ENCODE measurements around the gene LTO1. TPM values are rescaled to one million over a fixed set of nuclear protein-coding genes. Genes with fewer than 3 reads are reported as not detected.

Gene LTO1
- total and polyA plus RNA-seq, 2 experiments from 2014 or later, result 20.1 to 23.3 TPM

DNA sequence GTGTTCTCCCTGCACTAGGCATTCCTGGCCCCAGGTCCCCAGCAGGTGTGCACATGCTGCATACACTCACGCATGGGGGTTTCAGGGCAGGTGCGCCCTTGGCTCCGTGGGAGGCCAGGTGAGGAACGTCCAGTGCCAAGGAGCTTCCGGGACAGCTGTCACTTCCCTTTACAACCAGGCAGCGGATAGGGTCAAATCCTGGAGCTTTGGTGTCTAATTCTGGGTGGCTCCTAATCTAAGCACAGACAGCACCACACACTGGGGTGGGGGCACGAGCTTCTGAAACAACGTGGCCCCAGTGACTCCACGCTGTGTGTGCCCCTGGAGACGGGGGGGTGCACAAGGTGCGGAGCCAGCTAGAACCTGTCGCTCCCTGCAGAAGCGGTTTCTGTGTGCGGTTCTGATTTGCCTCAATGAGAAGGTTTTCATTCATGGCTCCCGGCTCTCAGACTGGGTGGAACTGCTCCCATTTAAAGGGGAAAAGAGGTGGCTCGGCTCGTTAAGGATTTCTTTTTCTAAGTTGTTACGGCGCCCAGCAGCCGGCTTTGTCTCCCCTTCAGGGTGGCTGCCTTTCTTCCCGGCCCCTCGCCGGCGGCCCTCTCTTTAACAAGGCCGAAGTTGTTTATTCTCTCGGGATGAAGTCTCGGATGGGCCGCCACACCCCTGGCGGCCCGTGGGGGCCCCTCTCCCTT is 29.2 kb downstream of the LTO1 start:
- H3K27ac Mint-ChIP-seq, result no peak overlapping the region
- H3K4me3 ChIP-seq, result no peak overlapping the region
- H3K9me3 Mint-ChIP-seq, result peaks cover 1% of the 10 kb centered on the region; the same call in 2 of the 3 replicates
- peaks cover 63% of the 10 kb centered on the region for H3K36me3 Mint-ChIP-seq (ENCODE audit: low read depth)
- H3K27me3 ChIP-seq (ENCODE audit: insufficient read depth), result peaks cover 10% of the 10 kb centered on the region; the same call in 1 of the 2 replicates
- DNase-seq (ENCODE audit: low spot score), result no peak
- H2AFZ ChIP-seq, result no peak overlapping the region
- H3K4me1 ChIP-seq (ENCODE audit: insufficient read depth), result peaks cover 5% of the 10 kb centered on the region; the same call in 1 of the 2 replicates
- peaks cover 18% of the 10 kb centered on the region for H3K27me3 Mint-ChIP-seq (ENCODE audit: insufficient read depth, low read depth, poor library complexity)
- ATAC-seq, result no peak
- peaks cover 3% of the 10 kb centered on the region; the same call in 1 of the 3 replicates for H3K4me1 Mint-ChIP-seq
- no peak for TF ChIP-seq ZNF331 (CRISPR knock-in tag; IDR thresholded peaks at IDR 0.05; ENCODE audit: low read depth)
- TF ChIP-seq NANOG (IDR thresholded peaks at IDR 0.05; ENCODE audit: borderline replicate concordance), result no peak
- no peak for TF ChIP-seq ZNF114 (CRISPR knock-in tag; IDR thresholded peaks at IDR 0.05)
- no peak for TF ChIP-seq POLR2AphosphoS5 (IDR thresholded peaks at IDR 0.05; ENCODE audit: low read depth)
- TF ChIP-seq, protein P1, sequence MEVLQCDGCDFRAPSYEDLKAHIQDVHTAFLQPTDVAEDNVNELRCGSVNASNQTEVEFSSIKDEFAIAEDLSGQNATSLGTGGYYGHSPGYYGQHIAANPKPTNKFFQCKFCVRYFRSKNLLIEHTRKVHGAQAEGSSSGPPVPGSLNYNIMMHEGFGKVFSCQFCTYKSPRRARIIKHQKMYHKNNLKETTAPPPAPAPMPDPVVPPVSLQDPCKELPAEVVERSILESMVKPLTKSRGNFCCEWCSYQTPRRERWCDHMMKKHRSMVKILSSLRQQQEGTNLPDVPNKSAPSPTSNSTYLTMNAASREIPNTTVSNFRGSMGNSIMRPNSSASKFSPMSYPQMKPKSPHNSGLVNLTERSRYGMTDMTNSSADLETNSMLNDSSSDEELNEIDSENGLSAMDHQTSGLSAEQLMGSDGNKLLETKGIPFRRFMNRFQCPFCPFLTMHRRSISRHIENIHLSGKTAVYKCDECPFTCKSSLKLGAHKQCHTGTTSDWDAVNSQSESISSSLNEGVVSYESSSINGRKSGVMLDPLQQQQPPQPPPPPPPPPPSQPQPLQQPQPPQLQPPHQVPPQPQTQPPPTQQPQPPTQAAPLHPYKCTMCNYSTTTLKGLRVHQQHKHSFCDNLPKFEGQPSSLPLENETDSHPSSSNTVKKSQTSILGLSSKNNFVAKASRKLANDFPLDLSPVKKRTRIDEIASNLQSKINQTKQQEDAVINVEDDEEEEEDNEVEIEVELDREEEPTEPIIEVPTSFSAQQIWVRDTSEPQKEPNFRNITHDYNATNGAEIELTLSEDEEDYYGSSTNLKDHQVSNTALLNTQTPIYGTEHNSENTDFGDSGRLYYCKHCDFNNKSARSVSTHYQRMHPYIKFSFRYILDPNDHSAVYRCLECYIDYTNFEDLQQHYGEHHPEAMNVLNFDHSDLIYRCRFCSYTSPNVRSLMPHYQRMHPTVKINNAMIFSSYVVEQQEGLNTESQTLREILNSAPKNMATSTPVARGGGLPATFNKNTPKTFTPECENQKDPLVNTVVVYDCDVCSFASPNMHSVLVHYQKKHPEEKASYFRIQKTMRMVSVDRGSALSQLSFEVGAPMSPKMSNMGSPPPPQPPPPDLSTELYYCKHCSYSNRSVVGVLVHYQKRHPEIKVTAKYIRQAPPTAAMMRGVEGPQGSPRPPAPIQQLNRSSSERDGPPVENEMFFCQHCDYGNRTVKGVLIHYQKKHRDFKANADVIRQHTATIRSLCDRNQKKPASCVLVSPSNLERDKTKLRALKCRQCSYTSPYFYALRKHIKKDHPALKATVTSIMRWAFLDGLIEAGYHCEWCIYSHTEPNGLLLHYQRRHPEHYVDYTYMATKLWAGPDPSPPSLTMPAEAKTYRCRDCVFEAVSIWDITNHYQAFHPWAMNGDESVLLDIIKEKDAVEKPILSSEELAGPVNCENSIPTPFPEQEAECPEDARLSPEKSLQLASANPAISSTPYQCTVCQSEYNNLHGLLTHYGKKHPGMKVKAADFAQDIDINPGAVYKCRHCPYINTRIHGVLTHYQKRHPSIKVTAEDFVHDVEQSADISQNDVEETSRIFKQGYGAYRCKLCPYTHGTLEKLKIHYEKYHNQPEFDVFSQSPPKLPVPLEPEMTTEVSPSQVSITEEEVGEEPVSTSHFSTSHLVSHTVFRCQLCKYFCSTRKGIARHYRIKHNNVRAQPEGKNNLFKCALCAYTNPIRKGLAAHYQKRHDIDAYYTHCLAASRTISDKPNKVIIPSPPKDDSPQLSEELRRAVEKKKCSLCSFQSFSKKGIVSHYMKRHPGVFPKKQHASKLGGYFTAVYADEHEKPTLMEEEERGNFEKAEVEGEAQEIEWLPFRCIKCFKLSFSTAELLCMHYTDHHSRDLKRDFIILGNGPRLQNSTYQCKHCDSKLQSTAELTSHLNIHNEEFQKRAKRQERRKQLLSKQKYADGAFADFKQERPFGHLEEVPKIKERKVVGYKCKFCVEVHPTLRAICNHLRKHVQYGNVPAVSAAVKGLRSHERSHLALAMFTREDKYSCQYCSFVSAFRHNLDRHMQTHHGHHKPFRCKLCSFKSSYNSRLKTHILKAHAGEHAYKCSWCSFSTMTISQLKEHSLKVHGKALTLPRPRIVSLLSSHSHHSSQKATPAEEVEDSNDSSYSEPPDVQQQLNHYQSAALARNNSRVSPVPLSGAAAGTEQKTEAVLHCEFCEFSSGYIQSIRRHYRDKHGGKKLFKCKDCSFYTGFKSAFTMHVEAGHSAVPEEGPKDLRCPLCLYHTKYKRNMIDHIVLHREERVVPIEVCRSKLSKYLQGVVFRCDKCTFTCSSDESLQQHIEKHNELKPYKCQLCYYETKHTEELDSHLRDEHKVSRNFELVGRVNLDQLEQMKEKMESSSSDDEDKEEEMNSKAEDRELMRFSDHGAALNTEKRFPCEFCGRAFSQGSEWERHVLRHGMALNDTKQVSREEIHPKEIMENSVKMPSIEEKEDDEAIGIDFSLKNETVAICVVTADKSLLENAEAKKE (CRISPR knock-in tag; IDR thresholded peaks at IDR 0.05), result no peak
- TF ChIP-seq CREB1 (CRISPR knock-in tag; IDR thresholded peaks at IDR 0.05; ENCODE audit: low read depth), result no peak
- TF ChIP-seq, protein P2, sequence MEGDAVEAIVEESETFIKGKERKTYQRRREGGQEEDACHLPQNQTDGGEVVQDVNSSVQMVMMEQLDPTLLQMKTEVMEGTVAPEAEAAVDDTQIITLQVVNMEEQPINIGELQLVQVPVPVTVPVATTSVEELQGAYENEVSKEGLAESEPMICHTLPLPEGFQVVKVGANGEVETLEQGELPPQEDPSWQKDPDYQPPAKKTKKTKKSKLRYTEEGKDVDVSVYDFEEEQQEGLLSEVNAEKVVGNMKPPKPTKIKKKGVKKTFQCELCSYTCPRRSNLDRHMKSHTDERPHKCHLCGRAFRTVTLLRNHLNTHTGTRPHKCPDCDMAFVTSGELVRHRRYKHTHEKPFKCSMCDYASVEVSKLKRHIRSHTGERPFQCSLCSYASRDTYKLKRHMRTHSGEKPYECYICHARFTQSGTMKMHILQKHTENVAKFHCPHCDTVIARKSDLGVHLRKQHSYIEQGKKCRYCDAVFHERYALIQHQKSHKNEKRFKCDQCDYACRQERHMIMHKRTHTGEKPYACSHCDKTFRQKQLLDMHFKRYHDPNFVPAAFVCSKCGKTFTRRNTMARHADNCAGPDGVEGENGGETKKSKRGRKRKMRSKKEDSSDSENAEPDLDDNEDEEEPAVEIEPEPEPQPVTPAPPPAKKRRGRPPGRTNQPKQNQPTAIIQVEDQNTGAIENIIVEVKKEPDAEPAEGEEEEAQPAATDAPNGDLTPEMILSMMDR (conservative IDR thresholded peaks at IDR 0.05; ENCODE audit: low read depth in 2 of 2), result no peak
- TF ChIP-seq EZH2phosphoT487 (IDR thresholded peaks at IDR 0.05; ENCODE audit: unreplicated experiment), result no peak
- TF ChIP-seq, protein P3, sequence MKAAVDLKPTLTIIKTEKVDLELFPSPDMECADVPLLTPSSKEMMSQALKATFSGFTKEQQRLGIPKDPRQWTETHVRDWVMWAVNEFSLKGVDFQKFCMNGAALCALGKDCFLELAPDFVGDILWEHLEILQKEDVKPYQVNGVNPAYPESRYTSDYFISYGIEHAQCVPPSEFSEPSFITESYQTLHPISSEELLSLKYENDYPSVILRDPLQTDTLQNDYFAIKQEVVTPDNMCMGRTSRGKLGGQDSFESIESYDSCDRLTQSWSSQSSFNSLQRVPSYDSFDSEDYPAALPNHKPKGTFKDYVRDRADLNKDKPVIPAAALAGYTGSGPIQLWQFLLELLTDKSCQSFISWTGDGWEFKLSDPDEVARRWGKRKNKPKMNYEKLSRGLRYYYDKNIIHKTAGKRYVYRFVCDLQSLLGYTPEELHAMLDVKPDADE (IDR thresholded peaks at IDR 0.05), result no peak
- TF ChIP-seq, protein P4, sequence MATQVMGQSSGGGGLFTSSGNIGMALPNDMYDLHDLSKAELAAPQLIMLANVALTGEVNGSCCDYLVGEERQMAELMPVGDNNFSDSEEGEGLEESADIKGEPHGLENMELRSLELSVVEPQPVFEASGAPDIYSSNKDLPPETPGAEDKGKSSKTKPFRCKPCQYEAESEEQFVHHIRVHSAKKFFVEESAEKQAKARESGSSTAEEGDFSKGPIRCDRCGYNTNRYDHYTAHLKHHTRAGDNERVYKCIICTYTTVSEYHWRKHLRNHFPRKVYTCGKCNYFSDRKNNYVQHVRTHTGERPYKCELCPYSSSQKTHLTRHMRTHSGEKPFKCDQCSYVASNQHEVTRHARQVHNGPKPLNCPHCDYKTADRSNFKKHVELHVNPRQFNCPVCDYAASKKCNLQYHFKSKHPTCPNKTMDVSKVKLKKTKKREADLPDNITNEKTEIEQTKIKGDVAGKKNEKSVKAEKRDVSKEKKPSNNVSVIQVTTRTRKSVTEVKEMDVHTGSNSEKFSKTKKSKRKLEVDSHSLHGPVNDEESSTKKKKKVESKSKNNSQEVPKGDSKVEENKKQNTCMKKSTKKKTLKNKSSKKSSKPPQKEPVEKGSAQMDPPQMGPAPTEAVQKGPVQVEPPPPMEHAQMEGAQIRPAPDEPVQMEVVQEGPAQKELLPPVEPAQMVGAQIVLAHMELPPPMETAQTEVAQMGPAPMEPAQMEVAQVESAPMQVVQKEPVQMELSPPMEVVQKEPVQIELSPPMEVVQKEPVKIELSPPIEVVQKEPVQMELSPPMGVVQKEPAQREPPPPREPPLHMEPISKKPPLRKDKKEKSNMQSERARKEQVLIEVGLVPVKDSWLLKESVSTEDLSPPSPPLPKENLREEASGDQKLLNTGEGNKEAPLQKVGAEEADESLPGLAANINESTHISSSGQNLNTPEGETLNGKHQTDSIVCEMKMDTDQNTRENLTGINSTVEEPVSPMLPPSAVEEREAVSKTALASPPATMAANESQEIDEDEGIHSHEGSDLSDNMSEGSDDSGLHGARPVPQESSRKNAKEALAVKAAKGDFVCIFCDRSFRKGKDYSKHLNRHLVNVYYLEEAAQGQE (IDR thresholded peaks at IDR 0.05; ENCODE audit: unreplicated experiment), result no peak
- TF ChIP-seq EZH2 (IDR thresholded peaks at IDR 0.05; ENCODE audit: low read depth, unreplicated experiment), result no peak
- no peak for TF ChIP-seq JUNB (IDR thresholded peaks at IDR 0.05; ENCODE audit: unreplicated experiment)
- H3K27ac ChIP-seq (ENCODE audit: low read depth), result peak overlapping the region; percentile 26; the same call in 1 of the 2 replicates
- H3K79me2 ChIP-seq (replicated peaks; ENCODE audit: insufficient read depth), result peaks cover 26% of the 10 kb centered on the region
- no peak overlapping the region for H3K4me3 Mint-ChIP-seq
- H3K4me2 ChIP-seq, result no peak overlapping the region
- peaks cover 7% of the 10 kb centered on the region for H4K20me1 ChIP-seq (replicated peaks; ENCODE audit: insufficient read depth)
- no peaks in the 10 kb centered on the region for H3K9me2 ChIP-seq (ENCODE audit: insufficient read depth)
- no peaks in the 10 kb centered on the region for H3F3A ChIP-seq (replicated peaks; ENCODE audit: low read depth)
- no peaks in the 10 kb centered on the region; the same call in 1 of the 2 replicates for H3K36me3 ChIP-seq (ENCODE audit: insufficient read depth)

All from GM23338 (cell line).